KMS-11 (cell line): ENCODE data around the gene SELENOS.

ENCODE experiments used
- H2AFZ ChIP-seq: fragments of 200-600 bp; sonication (generic); 2 replicates; pipeline ENCODE4 v1.6.1; 2016; ENCODE audit warnings: antibody characterized with exemption, mixed run types, low read depth
- H3K27ac ChIP-seq: fragments of 200-600 bp; sonication (generic); 2 replicates; pipeline ENCODE4 v1.6.1; 2016; ENCODE audit warnings: mild to moderate bottlenecking, mixed run types
- H3K27me3 ChIP-seq: fragments of 200-600 bp; sonication (generic); 2 replicates; pipeline ENCODE4 v1.6.1; 2017; ENCODE audit warnings: mild to moderate bottlenecking, low read depth, mixed run types, moderate library complexity; ENCODE audit not compliant: insufficient read depth
- H3K36me3 ChIP-seq: fragments of 200-600 bp; sonication (generic); 2 replicates; pipeline ENCODE4 v1.6.1; 2017; ENCODE audit warnings: mild to moderate bottlenecking, mixed run types; ENCODE audit not compliant: insufficient read depth
- H3K4me1 ChIP-seq: fragments of 200-600 bp; sonication (generic); 2 replicates; pipeline ENCODE4 v1.6.1; 2016; ENCODE audit warnings: mild to moderate bottlenecking, low read depth, mixed run types; ENCODE audit not compliant: poor library complexity, severe bottlenecking
- H3K4me2 ChIP-seq: fragments of 200-600 bp; sonication (generic); 2 replicates; pipeline ENCODE4 v1.7.0; 2016; ENCODE audit warnings: mild to moderate bottlenecking, mixed run types
- H3K4me3 ChIP-seq: fragments of 200-600 bp; sonication (generic); IDR thresholded peaks from 2 replicates; pipeline ENCODE4 v1.6.1; 2017; ENCODE audit warnings: low read depth, low read length, mixed read lengths; ENCODE audit not compliant: insufficient read depth
- H3K79me2 ChIP-seq: fragments of 200-600 bp; sonication (generic); 2 replicates; pipeline ENCODE4 v1.6.1; 2016; ENCODE audit warnings: low read depth, mixed run types; ENCODE audit not compliant: insufficient read depth
- H3K9ac ChIP-seq: fragments of 200-600 bp; sonication (generic); 2 replicates; pipeline ENCODE4 v1.6.1; 2016; ENCODE audit warnings: mild to moderate bottlenecking, mixed run types
- H4K20me1 ChIP-seq: fragments of 200-600 bp; sonication (generic); 2 replicates; pipeline ENCODE4 v1.6.1; 2016; ENCODE audit warnings: mild to moderate bottlenecking, mixed run types; ENCODE audit not compliant: insufficient read depth
- TF ChIP-seq, protein P1 (sequence below): fragments of 200-600 bp; sonication (generic); conservative IDR thresholded peaks from 2 replicates; pipeline ENCODE4 v1.6.1; 2017; ENCODE audit warnings: low read depth, mild to moderate bottlenecking, antibody characterized with exemption, low read length, moderate library complexity, mixed read lengths

The SELENOS gene

DNA sequence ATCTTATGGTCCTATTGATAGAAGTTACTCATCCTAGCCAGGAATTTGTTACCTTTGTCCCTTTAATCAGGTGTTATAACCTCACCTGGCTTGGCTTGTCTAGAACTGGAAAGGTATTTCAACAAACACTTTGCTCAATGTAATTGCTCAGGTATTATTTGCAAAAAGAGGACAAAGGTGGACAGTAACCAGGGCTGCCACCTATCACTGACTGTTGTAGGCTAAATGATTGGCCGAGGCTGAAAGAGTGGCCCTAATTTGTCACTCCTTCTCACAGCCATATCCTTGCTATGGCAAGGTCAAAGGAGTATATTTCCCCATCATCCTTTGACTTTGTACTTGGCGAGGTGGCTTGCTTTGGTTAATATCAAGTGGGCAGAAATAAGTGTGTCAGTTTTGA, 2.7 kb upstream of the SELENOS start:
- Histone ChIP-seq H3K36me3 (no peaks in the 10 kb centered on the region), H3K4me1 (peaks cover 10% of the 10 kb centered on the region), H2AFZ (no peak overlapping the region), H4K20me1 (no peaks in the 10 kb centered on the region), H3K4me2 (no peak overlapping the region), H3K27ac (no peak overlapping the region), H3K4me3 (no peak overlapping the region), H3K79me2 (peaks cover 6% of the 10 kb centered on the region; the same call in 1 of the 2 replicates), H3K9ac (no peak overlapping the region), H3K27me3 (no peaks in the 10 kb centered on the region)
- TF ChIP-seq, protein P1, sequence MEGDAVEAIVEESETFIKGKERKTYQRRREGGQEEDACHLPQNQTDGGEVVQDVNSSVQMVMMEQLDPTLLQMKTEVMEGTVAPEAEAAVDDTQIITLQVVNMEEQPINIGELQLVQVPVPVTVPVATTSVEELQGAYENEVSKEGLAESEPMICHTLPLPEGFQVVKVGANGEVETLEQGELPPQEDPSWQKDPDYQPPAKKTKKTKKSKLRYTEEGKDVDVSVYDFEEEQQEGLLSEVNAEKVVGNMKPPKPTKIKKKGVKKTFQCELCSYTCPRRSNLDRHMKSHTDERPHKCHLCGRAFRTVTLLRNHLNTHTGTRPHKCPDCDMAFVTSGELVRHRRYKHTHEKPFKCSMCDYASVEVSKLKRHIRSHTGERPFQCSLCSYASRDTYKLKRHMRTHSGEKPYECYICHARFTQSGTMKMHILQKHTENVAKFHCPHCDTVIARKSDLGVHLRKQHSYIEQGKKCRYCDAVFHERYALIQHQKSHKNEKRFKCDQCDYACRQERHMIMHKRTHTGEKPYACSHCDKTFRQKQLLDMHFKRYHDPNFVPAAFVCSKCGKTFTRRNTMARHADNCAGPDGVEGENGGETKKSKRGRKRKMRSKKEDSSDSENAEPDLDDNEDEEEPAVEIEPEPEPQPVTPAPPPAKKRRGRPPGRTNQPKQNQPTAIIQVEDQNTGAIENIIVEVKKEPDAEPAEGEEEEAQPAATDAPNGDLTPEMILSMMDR = no peak

DNA sequence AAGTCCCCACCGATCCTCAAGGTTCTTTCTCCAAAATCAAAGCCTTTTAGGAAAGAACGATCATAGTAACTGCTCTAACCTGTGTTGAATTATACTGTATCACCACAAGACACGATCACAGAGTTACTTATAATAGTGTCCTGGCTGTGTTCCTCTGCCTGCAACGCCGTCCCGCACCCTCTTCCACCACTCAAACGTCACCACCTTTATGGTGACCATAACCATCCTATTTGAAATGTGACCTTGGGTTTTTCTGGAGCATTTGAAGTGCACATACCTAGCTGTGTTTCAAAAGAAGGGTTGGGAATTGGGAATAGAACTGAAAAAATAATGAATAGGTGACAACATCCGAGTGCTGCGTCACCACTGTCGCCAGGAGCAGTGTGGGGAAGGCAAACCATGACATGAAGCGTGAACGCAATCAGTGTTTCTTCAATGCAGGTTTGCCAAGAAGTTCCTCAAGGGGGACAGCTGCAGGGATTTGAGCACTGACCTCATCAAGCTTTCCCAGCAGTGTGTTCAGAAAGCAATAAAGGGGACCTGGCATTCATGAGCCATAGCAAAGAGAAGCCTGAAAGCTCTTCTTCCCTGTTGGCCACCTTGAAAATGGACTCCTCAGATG, 769 bp upstream of the SELENOS start:
- Histone ChIP-seq H3K4me1 (peaks cover 29% of the 10 kb centered on the region), H3K4me2 (peak overlapping the region; percentile 76), H3K79me2 (peaks cover 21% of the 10 kb centered on the region; the same call in 1 of the 2 replicates), H3K27me3 (no peaks in the 10 kb centered on the region), H2AFZ (no peak overlapping the region; the same call in 1 of the 2 replicates), H3K36me3 (peaks cover 10% of the 10 kb centered on the region; the same call in 1 of the 2 replicates), H4K20me1 (no peaks in the 10 kb centered on the region), H3K4me3 (no peak overlapping the region), H3K27ac (no peak overlapping the region), H3K9ac (no peak overlapping the region)
- TF ChIP-seq, protein P1 = no peak

DNA sequence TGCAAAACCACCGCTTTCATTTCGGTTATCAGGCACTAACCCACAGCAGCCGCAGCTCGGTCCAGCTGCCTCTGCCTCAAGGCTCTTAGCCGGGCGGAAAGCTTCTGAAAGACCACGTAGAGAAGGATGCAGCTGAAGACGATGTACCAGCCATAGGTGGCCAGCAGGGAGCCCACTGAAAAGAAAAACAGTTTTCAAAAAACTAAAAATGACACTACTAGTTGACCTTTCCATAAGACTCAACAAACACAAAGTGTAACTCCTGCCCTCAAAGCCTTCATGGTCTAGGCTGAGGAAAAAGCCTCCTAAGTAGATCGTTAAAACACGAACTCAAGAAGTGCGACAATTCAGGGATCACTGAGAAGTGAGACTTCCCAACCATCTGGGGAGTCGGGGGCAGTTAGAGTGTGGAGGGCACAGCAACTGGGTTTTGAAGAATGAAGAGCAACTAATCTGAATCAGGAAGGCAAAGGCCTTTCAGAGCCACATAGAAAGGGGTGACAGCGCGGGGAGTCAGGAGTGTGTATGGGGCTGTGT, 716 bp downstream of the SELENOS start:
- TF ChIP-seq, protein P1 = peak; percentile 60
- Histone ChIP-seq H4K20me1 (no peaks in the 10 kb centered on the region), H3K9ac (peak overlapping the region; percentile 73), H3K4me1 (peaks cover 29% of the 10 kb centered on the region), H3K4me2 (peak overlapping the region; percentile 96), H3K36me3 (peaks cover 18% of the 10 kb centered on the region; the same call in 1 of the 2 replicates), H3K4me3 (no peak overlapping the region), H3K27ac (peak overlapping the region; percentile 70), H2AFZ (peak overlapping the region; percentile 31; the same call in 1 of the 2 replicates), H3K79me2 (peaks cover 23% of the 10 kb centered on the region; the same call in 1 of the 2 replicates), H3K27me3 (no peaks in the 10 kb centered on the region)

DNA sequence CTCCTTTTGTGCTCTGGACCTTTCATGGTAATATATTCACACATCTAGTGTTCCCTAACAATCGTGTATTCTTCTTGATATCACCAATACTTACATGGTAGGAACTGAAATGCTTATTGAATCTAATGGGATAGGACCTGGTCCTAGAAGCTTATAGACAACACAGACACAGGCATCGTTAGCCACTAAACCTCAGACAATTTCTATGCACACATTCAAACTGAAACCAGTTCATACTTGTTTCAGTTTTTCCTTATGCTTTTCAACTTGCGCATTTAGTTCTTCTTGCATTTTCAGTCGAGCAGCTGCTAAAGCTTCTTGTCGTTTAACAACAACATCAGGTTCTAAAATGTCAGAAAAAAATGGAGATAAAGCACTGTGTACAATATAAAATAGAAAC, 2.3 kb downstream of the SELENOS start:
- Histone ChIP-seq H3K79me2 (peaks cover 23% of the 10 kb centered on the region; the same call in 1 of the 2 replicates), H4K20me1 (no peaks in the 10 kb centered on the region), H3K4me1 (peaks cover 29% of the 10 kb centered on the region), H3K9ac (peak overlapping the region; percentile 3; the same call in 1 of the 2 replicates), H3K36me3 (peaks cover 24% of the 10 kb centered on the region; the same call in 1 of the 2 replicates), H3K4me2 (peak overlapping the region; percentile 96), H3K27me3 (no peaks in the 10 kb centered on the region), H3K4me3 (no peak overlapping the region), H3K27ac (peak overlapping the region; percentile 70), H2AFZ (no peak overlapping the region)
- TF ChIP-seq, protein P1 = no peak
